Liver (tissue), 9 donors: ENCODE data around the gene ATM. TPM values are rescaled to one million over a fixed set of nuclear protein-coding genes. Genes with fewer than 3 reads are reported as not detected.

Experiments
- DNase-seq: peaks from one replicate; pipeline ENCODE4 v3.0.0-alpha.2; 2017; ENCODE audit warnings: low spot score
- H3K27ac ChIP-seq, 2 donors: one replicate each; pipeline ENCODE4 v1.7.0; 2013; ENCODE audit warnings: inconsistent platforms in 2 of 2, low read length in 2 of 2, control low read depth in 1 of 2, low read depth in 1 of 2, mild to moderate bottlenecking in 1 of 2
- H3K27me3 ChIP-seq, 4 donors: one replicate each; pipeline versions ENCODE4 v1.6.1 to v1.7.0; 2013; ENCODE audit warnings: low read length in 3 of 4, inconsistent platforms in 1 of 4, mild to moderate bottlenecking in 1 of 4, moderate library complexity in 1 of 4; ENCODE audit not compliant: control insufficient read depth in 4 of 4, insufficient read depth in 4 of 4
- H3K36me3 ChIP-seq, 4 donors: one replicate each; pipeline versions ENCODE4 v1.6.1 to v1.7.0; 2013; ENCODE audit warnings: low read length in 3 of 4, mild to moderate bottlenecking in 3 of 4, low read depth in 1 of 4, moderate library complexity in 1 of 4; ENCODE audit not compliant: control insufficient read depth in 4 of 4, insufficient read depth in 3 of 4
- H3K4me1 ChIP-seq, 4 donors: one replicate each; pipeline versions ENCODE4 v1.6.1 to v1.7.0; 2013; ENCODE audit warnings: low read length in 3 of 4, mild to moderate bottlenecking in 3 of 4, moderate library complexity in 1 of 4; ENCODE audit not compliant: control insufficient read depth in 4 of 4, insufficient read depth in 4 of 4
- H3K4me3 ChIP-seq, 3 donors: one replicate each; pipeline versions ENCODE4 v1.6.1 to v1.7.0; 2013; ENCODE audit warnings: low read length in 3 of 3, control low read depth in 1 of 3, low read depth in 1 of 3, mild to moderate bottlenecking in 1 of 3
- H3K9ac ChIP-seq, 2 donors: one replicate each; pipeline ENCODE4 v1.7.0; 2013; ENCODE audit warnings: low read length in 2 of 2, mild to moderate bottlenecking in 2 of 2, moderate library complexity in 2 of 2, control low read depth in 1 of 2, low read depth in 1 of 2
- H3K9me3 ChIP-seq, 4 donors: one replicate each; pipeline versions ENCODE4 v1.6.1 to v1.7.0; 2013; ENCODE audit warnings: low read length in 3 of 4; ENCODE audit not compliant: control insufficient read depth in 4 of 4
- EGR1 ChIP-seq, 2 donors: IDR thresholded peaks; 2 replicates each; pipeline ENCODE4 v1.6.1; 2016 to 2018; ENCODE audit warnings: antibody characterized with exemption in 2 of 2, low read depth in 2 of 2
- FOXA1 ChIP-seq: IDR thresholded peaks from 2 replicates; pipeline ENCODE4 v1.6.1; 2016; ENCODE audit warnings: antibody characterized with exemption
- FOXA2 ChIP-seq: IDR thresholded peaks from 2 replicates; pipeline ENCODE4 v1.6.1; 2016; ENCODE audit warnings: antibody characterized with exemption
- GABPA ChIP-seq, 2 donors: IDR thresholded peaks in 1 of 2; conservative IDR thresholded peaks in 1 of 2; 2 replicates each; pipeline ENCODE4 v1.6.1; 2016; ENCODE audit warnings: antibody characterized with exemption in 2 of 2, mild to moderate bottlenecking in 1 of 2, moderate library complexity in 1 of 2
- HNF4A ChIP-seq, 2 donors: conservative IDR thresholded peaks; 2 replicates each; pipeline ENCODE4 v1.6.1; 2016; ENCODE audit warnings: antibody characterized with exemption in 2 of 2, mild to moderate bottlenecking in 2 of 2
- HNF4G ChIP-seq: IDR thresholded peaks from 2 replicates; pipeline ENCODE4 v1.6.1; 2016; ENCODE audit warnings: antibody characterized with exemption
- JUND ChIP-seq, 2 donors: IDR thresholded peaks; 2 replicates each; pipeline ENCODE4 v1.6.1; 2016; ENCODE audit warnings: antibody characterized with exemption in 2 of 2
- NR2F2 ChIP-seq: IDR thresholded peaks from 2 replicates; pipeline ENCODE4 v1.6.1; 2016; ENCODE audit warnings: antibody characterized with exemption
- RAD21 ChIP-seq, 2 donors: IDR thresholded peaks; 2 replicates each; pipeline ENCODE4 v1.6.1; 2016; ENCODE audit warnings: antibody characterized with exemption in 2 of 2, mild to moderate bottlenecking in 2 of 2
- RXRA ChIP-seq, 2 donors: IDR thresholded peaks; 2 replicates each; pipeline ENCODE4 v1.6.1; 2017 to 2018; ENCODE audit warnings: antibody characterized with exemption in 2 of 2, mild to moderate bottlenecking in 1 of 2
- SP1 ChIP-seq: IDR thresholded peaks from 2 replicates; pipeline ENCODE4 v1.6.1; 2018; ENCODE audit warnings: antibody characterized with exemption, mild to moderate bottlenecking
- TAF1 ChIP-seq: conservative IDR thresholded peaks from 2 replicates; pipeline ENCODE4 v1.6.1; 2016; ENCODE audit warnings: antibody characterized with exemption, mild to moderate bottlenecking
- YY1 ChIP-seq: IDR thresholded peaks from 2 replicates; pipeline ENCODE4 v1.6.1; 2016; ENCODE audit warnings: antibody characterized with exemption, mild to moderate bottlenecking
- polyA plus RNA-seq, 2 donors: library from polyadenylated mRNA; stranded (reverse) in 1 of 2; unstranded in 1 of 2; fragments of 200-250 nt in 1 of 2; fragments of >200 nt in 1 of 2; fragmentation: Nextera tagmentation in 1 of 2; extraction: Ambion mirVana in 1 of 2; gene quantifications; one replicate each; pipeline versions ENCODE4 v1.2.1 to v1.2.3, GENCODE V29; 2013 to 2015
- total RNA-seq, 2 donors: library from RNA; depleted of rRNA; stranded (reverse); fragments of >200 nt; gene quantifications; one replicate each; pipeline ENCODE4 v1.2.3, GENCODE V29; 2014
- TF ChIP-seq, protein P1 (sequence below): IDR thresholded peaks from 2 replicates; pipeline ENCODE4 v1.6.1; 2016; ENCODE audit warnings: antibody characterized with exemption
- TF ChIP-seq, protein P2 (sequence below): IDR thresholded peaks from 2 replicates; pipeline ENCODE4 v1.6.1; 2016; ENCODE audit warnings: antibody characterized with exemption, mild to moderate bottlenecking
- TF ChIP-seq, protein P3 (sequence below): IDR thresholded peaks from 2 replicates; pipeline ENCODE4 v1.6.1; 2016; ENCODE audit warnings: antibody characterized with exemption
- TF ChIP-seq, protein P4 (sequence below): IDR thresholded peaks from 2 replicates; pipeline ENCODE4 v1.6.1; 2016; ENCODE audit warnings: antibody characterized with exemption
- donor health status: healthy.
- donor health status: healthy.
- donor health status: healthy.
- donor health status: healthy.
- donor health status: healthy.

Gene ATM
- total and polyA plus RNA-seq, 4 donors: 9.9 to 65.7 (median 20.9) TPM

DNA sequence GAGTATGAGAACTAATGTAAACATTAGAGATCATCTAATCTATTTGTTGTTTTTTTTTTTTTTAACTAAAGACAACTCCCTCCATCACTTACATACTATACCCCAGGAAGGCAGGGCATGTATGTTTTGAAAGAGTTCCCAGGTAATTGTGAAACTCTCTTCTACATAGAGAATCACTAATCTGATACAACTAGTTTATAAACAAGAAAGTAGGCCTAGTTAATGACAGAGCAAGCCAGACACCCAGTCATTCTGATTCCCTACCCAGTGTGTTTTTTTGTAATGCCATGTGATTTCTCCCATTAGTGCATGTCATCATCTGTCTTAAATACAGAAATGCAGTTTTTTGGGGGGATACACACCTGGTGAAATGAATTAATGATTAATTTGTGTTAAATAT, 123.6 kb downstream of the ATM start:
- no peak overlapping the region for H3K9ac ChIP-seq
- H3K4me1 ChIP-seq: peaks cover 0 to 3% (median 0%) of the 10 kb centered on the region in 4 donors
- DNase-seq: no peak
- H3K4me3 ChIP-seq: no peak overlapping the region
- no peak overlapping the region for H3K27ac ChIP-seq
- TF ChIP-seq, protein P1, sequence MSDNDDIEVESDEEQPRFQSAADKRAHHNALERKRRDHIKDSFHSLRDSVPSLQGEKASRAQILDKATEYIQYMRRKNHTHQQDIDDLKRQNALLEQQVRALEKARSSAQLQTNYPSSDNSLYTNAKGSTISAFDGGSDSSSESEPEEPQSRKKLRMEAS: no peak
- TF ChIP-seq NR2F2: no peak
- no peak for TF ChIP-seq SP1
- TF ChIP-seq, protein P2, sequence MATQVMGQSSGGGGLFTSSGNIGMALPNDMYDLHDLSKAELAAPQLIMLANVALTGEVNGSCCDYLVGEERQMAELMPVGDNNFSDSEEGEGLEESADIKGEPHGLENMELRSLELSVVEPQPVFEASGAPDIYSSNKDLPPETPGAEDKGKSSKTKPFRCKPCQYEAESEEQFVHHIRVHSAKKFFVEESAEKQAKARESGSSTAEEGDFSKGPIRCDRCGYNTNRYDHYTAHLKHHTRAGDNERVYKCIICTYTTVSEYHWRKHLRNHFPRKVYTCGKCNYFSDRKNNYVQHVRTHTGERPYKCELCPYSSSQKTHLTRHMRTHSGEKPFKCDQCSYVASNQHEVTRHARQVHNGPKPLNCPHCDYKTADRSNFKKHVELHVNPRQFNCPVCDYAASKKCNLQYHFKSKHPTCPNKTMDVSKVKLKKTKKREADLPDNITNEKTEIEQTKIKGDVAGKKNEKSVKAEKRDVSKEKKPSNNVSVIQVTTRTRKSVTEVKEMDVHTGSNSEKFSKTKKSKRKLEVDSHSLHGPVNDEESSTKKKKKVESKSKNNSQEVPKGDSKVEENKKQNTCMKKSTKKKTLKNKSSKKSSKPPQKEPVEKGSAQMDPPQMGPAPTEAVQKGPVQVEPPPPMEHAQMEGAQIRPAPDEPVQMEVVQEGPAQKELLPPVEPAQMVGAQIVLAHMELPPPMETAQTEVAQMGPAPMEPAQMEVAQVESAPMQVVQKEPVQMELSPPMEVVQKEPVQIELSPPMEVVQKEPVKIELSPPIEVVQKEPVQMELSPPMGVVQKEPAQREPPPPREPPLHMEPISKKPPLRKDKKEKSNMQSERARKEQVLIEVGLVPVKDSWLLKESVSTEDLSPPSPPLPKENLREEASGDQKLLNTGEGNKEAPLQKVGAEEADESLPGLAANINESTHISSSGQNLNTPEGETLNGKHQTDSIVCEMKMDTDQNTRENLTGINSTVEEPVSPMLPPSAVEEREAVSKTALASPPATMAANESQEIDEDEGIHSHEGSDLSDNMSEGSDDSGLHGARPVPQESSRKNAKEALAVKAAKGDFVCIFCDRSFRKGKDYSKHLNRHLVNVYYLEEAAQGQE: no peak
- no peak for TF ChIP-seq RXRA (IDR thresholded peaks at IDR 0.05)
- TF ChIP-seq HNF4G: no peak
- no peak for TF ChIP-seq GABPA (IDR thresholded peaks at IDR 0.05 in 1 of 2, conservative IDR thresholded peaks at IDR 0.05 in 1 of 2)
- no peak for TF ChIP-seq YY1
- no peak for TF ChIP-seq JUND (IDR thresholded peaks at IDR 0.05)
- TF ChIP-seq EGR1 (IDR thresholded peaks at IDR 0.05; ENCODE audit: low read depth in 2 of 2): no peak
- no peak for TF ChIP-seq FOXA1
- TF ChIP-seq, protein P3, sequence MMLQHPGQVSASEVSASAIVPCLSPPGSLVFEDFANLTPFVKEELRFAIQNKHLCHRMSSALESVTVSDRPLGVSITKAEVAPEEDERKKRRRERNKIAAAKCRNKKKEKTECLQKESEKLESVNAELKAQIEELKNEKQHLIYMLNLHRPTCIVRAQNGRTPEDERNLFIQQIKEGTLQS: no peak
- H3K9me3 ChIP-seq: no peaks in the 10 kb centered on the region
- H3K27me3 ChIP-seq: no peaks in the 10 kb centered on the region
- peaks cover 1 to 18% (median 14%) of the 10 kb centered on the region in 4 donors for H3K36me3 ChIP-seq

DNA sequence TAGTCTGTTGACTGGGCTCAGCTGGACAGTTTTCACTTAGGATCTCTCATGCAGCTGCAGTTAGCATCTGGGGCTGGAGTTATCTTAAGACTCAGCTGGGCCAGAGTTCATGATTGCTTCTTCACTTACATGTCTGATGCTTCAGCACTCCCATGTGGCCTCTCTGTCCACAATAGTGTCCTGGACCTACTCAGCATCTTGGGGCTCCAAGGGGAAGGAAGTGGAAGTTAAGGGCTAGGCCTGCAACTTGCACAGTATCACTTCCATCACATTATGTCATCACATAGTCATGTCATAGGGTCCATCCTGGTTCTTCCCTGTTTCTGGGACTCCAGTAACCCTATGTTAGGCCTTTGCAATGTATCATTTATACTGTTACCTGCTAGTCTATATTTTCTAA, 128.6 kb downstream of the ATM start:
- Histone ChIP-seq H3K9me3 (no peaks in the 10 kb centered on the region), H3K27ac (no peak overlapping the region), H3K4me1 (peaks cover 0 to 2% (median 0%) of the 10 kb centered on the region in 4 donors), H3K36me3 (peaks cover 1 to 48% (median 38%) of the 10 kb centered on the region in 4 donors), H3K9ac (no peak overlapping the region), H3K4me3 (no peak overlapping the region), H3K27me3 (no peaks in the 10 kb centered on the region)
- no peak for DNase-seq
- TF ChIP-seq FOXA2: no peak
- no peak for TF ChIP-seq HNF4G
- no peak for TF ChIP-seq HNF4A (conservative IDR thresholded peaks at IDR 0.05)
- TF ChIP-seq, protein P4, sequence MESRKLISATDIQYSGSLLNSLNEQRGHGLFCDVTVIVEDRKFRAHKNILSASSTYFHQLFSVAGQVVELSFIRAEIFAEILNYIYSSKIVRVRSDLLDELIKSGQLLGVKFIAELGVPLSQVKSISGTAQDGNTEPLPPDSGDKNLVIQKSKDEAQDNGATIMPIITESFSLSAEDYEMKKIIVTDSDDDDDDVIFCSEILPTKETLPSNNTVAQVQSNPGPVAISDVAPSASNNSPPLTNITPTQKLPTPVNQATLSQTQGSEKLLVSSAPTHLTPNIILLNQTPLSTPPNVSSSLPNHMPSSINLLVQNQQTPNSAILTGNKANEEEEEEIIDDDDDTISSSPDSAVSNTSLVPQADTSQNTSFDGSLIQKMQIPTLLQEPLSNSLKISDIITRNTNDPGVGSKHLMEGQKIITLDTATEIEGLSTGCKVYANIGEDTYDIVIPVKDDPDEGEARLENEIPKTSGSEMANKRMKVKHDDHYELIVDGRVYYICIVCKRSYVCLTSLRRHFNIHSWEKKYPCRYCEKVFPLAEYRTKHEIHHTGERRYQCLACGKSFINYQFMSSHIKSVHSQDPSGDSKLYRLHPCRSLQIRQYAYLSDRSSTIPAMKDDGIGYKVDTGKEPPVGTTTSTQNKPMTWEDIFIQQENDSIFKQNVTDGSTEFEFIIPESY: no peak
- TF ChIP-seq, protein P1: no peak
- no peak for TF ChIP-seq RAD21 (IDR thresholded peaks at IDR 0.05)
- TF ChIP-seq YY1: no peak
- TF ChIP-seq FOXA1: no peak
- TF ChIP-seq GABPA (IDR thresholded peaks at IDR 0.05 in 1 of 2, conservative IDR thresholded peaks at IDR 0.05 in 1 of 2): no peak
- no peak for TF ChIP-seq EGR1 (IDR thresholded peaks at IDR 0.05; ENCODE audit: low read depth in 2 of 2)
- TF ChIP-seq SP1: no peak
- TF ChIP-seq JUND (IDR thresholded peaks at IDR 0.05): no peak
- TF ChIP-seq, protein P3: no peak
- no peak for TF ChIP-seq TAF1
- no peak for TF ChIP-seq RXRA (IDR thresholded peaks at IDR 0.05)
